Keratinocyte (primary cell): ENCODE data around the gene UBAC2. TPM values are rescaled to one million over a fixed set of nuclear protein-coding genes. Genes with fewer than 3 reads are reported as not detected.

Experiments
- DNase-seq: peaks from one replicate; pipeline ENCODE4 v3.0.0-alpha.2; 2011; ENCODE audit warnings: low read depth, missing footprints, low spot score
- FAIRE-seq: peaks from 2 replicates; lab custom pipeline; 2011; peaks lifted over from hg19 to GRCh38; lab: Jason Lieb, UNC
- H2AFZ ChIP-seq: 2 replicates; pipeline ENCODE4 v1.6.0; 2012; ENCODE audit warnings: low read length, control low read depth, inconsistent platforms; ENCODE audit not compliant: control insufficient read depth
- H3K27ac ChIP-seq: 2 replicates; pipeline ENCODE4 v1.5.1; 2011; ENCODE audit warnings: low read length; ENCODE audit not compliant: control insufficient read depth, insufficient read depth
- H3K27me3 ChIP-seq: 3 replicates; pipeline ENCODE4 v1.6.0; 2011; ENCODE audit warnings: low read length; ENCODE audit not compliant: control insufficient read depth, insufficient read depth; ENCODE audit errors: extremely low read depth
- H3K36me3 ChIP-seq, 2 experiments: 2 replicates in 1 of 2; 3 replicates in 1 of 2; pipeline ENCODE4 v1.5.1; 2011; ENCODE audit warnings: low read length in 2 of 2, mild to moderate bottlenecking in 1 of 2; ENCODE audit not compliant: control insufficient read depth in 2 of 2, insufficient read depth in 2 of 2; ENCODE audit errors: extremely low read depth in 1 of 2
- H3K4me1 ChIP-seq: 3 replicates; pipeline ENCODE4 v1.5.1; 2011; ENCODE audit warnings: low read length; ENCODE audit not compliant: control insufficient read depth, insufficient read depth; ENCODE audit errors: extremely low read depth
- H3K4me2 ChIP-seq: 3 replicates; pipeline ENCODE4 v1.6.0; 2011; ENCODE audit warnings: low read depth, low read length; ENCODE audit not compliant: control insufficient read depth, insufficient read depth; ENCODE audit errors: extremely low read depth
- H3K4me3 ChIP-seq, 3 experiments: fragments of 200-600 bp in 1 of 3; sonication (generic) in 1 of 3; 2 replicates in 2 of 3; 3 replicates in 1 of 3; pipeline ENCODE4 v1.5.1; 2011 to 2016; ENCODE audit warnings: low read length in 3 of 3, mild to moderate bottlenecking in 3 of 3, control low read depth in 2 of 3, inconsistent platforms in 1 of 3, low read depth in 1 of 3, mixed read lengths in 1 of 3, mixed run types in 1 of 3, moderate library complexity in 1 of 3; ENCODE audit not compliant: control insufficient read depth in 2 of 3, insufficient read depth in 2 of 3; ENCODE audit errors: extremely low read depth in 1 of 3
- H3K79me2 ChIP-seq: 2 replicates; pipeline ENCODE4 v1.6.0; 2012; ENCODE audit warnings: low read length; ENCODE audit not compliant: control insufficient read depth, insufficient read depth
- H3K9ac ChIP-seq: 3 replicates; pipeline ENCODE4 v1.6.0; 2011; ENCODE audit warnings: low read length; ENCODE audit not compliant: control insufficient read depth, insufficient read depth; ENCODE audit errors: extremely low read depth
- H3K9me1 ChIP-seq: 3 replicates; pipeline ENCODE4 v1.6.0; 2011; ENCODE audit warnings: low read length; ENCODE audit not compliant: control insufficient read depth, insufficient read depth; ENCODE audit errors: extremely low read depth
- H3K9me3 ChIP-seq: 2 replicates; pipeline ENCODE4 v1.5.1; 2012; ENCODE audit warnings: low read depth, low read length; ENCODE audit not compliant: control insufficient read depth
- H4K20me1 ChIP-seq: 3 replicates; pipeline ENCODE4 v1.6.0; 2011; ENCODE audit warnings: low read length; ENCODE audit not compliant: control insufficient read depth, insufficient read depth; ENCODE audit errors: extremely low read depth
- CTCF ChIP-seq, 3 experiments: IDR thresholded peaks in 1 of 3; conservative IDR thresholded peaks in 1 of 3; optimal IDR thresholded peaks in 1 of 3; 2 replicates in 2 of 3; 3 replicates in 1 of 3; pipeline versions ENCODE3 to v1.5.1; 2011; ENCODE audit warnings: low read length in 3 of 3, mild to moderate bottlenecking in 3 of 3, moderate library complexity in 2 of 3, control low read depth in 1 of 3, inconsistent platforms in 1 of 3; ENCODE audit not compliant: insufficient read depth in 2 of 3; ENCODE audit errors: extremely low read depth in 1 of 3
- EZH2 ChIP-seq: IDR thresholded peaks from one replicate; pipeline ENCODE4 v1.6.1; 2012; ENCODE audit warnings: inconsistent platforms, mild to moderate bottlenecking, low read length, moderate library complexity
- dilution Hi-C: fragments of 300-500 bp; cut with MboI; formaldehyde crosslinking; loops from one replicate; pipeline ENCODE4 v1.7.0; 2020; ENCODE audit warnings: low sequenced_read_pairs; ENCODE audit not compliant: extremely low pct_ligation_motif_present
- polyA plus RNA-seq, 5 experiments: library from polyadenylated mRNA; depleted of rRNA in 3 of 5; stranded (reverse) in 3 of 5; stranded (forward) in 1 of 5; unstranded in 1 of 5; fragments of >200 nt; gene quantifications; 1 replicate in 1 of 5; 2 replicates in 3 of 5; 3 replicates in 1 of 5; pipeline versions ENCODE4 v1.2.1 to v1.2.3, GENCODE V29; 2011 to 2012; ENCODE audit warnings: missing spikeins in 2 of 5, low read depth in 1 of 5, low replicate concordance in 1 of 5

The UBAC2 gene
- polyA plus RNA-seq, 1 donor (not counting 4 experiments of a cell fraction or from before 2014, with no cell fraction given), result 104 TPM

- dilution Hi-C loops, result no loop called here
- no peak for FAIRE-seq
- peaks cover 0 to 3% of the 10 kb centered on the region in 2 experiments for H3K36me3 ChIP-seq
- H3K9me1 ChIP-seq, result no peaks in the 10 kb centered on the region
- H3K4me1 ChIP-seq, result peaks cover 47% of the 10 kb centered on the region
- H2AFZ ChIP-seq, result no peak overlapping the region
- peak overlapping the region in 1 of 3 experiments; percentile 8 for H3K4me3 ChIP-seq
- H4K20me1 ChIP-seq, result no peaks in the 10 kb centered on the region
- peaks cover 66% of the 10 kb centered on the region for H3K79me2 ChIP-seq
- H3K27me3 ChIP-seq, result no peaks in the 10 kb centered on the region
- TF ChIP-seq EZH2, result no peak
- no peak for TF ChIP-seq CTCF (optimal IDR thresholded peaks at IDR 0.05 in 1 of 3, IDR thresholded peaks at IDR 0.05 in 1 of 3, conservative IDR thresholded peaks at IDR 0.05 in 1 of 3; ENCODE audit: extremely low read depth in 1 of 3, insufficient read depth in 2 of 3, low read length in 3 of 3)
- H3K9me3 ChIP-seq, result no peaks in the 10 kb centered on the region
- DNase-seq, result no peak
- H3K9ac ChIP-seq, result no peak overlapping the region
- H3K27ac ChIP-seq, result peak overlapping the region; percentile 19
- peak overlapping the region; percentile 84 for H3K4me2 ChIP-seq
Measured at GRCh38 chr13:99214731-99215130, 14.1 kb downstream of the UBAC2 start.

- H3K4me1 ChIP-seq, result peaks cover 48% of the 10 kb centered on the region
- TF ChIP-seq CTCF (optimal IDR thresholded peaks at IDR 0.05 in 1 of 3, IDR thresholded peaks at IDR 0.05 in 1 of 3, conservative IDR thresholded peaks at IDR 0.05 in 1 of 3; ENCODE audit: extremely low read depth in 1 of 3, insufficient read depth in 2 of 3, low read length in 3 of 3), result no peak
- no peak for TF ChIP-seq EZH2
- dilution Hi-C loops, result no loop called here
- peaks cover 0 to 3% of the 10 kb centered on the region in 2 experiments for H3K36me3 ChIP-seq
- DNase-seq (no peak), FAIRE-seq (peak; percentile 87)
- H3K9me3 ChIP-seq, result no peaks in the 10 kb centered on the region
- no peaks in the 10 kb centered on the region for H3K27me3 ChIP-seq
- peak overlapping the region in 2 of 3 experiments; percentile 47 for H3K4me3 ChIP-seq
- peak overlapping the region; percentile 77 for H2AFZ ChIP-seq
- no peaks in the 10 kb centered on the region for H3K9me1 ChIP-seq
- H3K79me2 ChIP-seq, result peaks cover 67% of the 10 kb centered on the region
- H3K4me2 ChIP-seq, result peak overlapping the region; percentile 84
- H3K27ac ChIP-seq, result peak overlapping the region; percentile 84
- no peaks in the 10 kb centered on the region for H4K20me1 ChIP-seq
- peak overlapping the region; percentile 58 for H3K9ac ChIP-seq
Measured at GRCh38 chr13:99215184-99215830, 14.7 kb downstream of the UBAC2 start.
